Trophoblast cell (in vitro differentiated cells and primary cell): ENCODE results near the gene DNASE1L2.

Experiments used
- DNase-seq, 2 donors: peaks; one replicate each; pipeline ENCODE4 v3.0.0-alpha.2; 2016
- H2AFZ ChIP-seq: 2 replicates; pipeline ENCODE4 v1.6.1; 2013; ENCODE audit warnings: low read length, moderate library complexity, mild to moderate bottlenecking; ENCODE audit not compliant: insufficient read depth, poor library complexity
- H2AK5ac ChIP-seq: 2 replicates; pipeline ENCODE4 v1.6.1; 2013; ENCODE audit warnings: mild to moderate bottlenecking, low read length
- H2BK120ac ChIP-seq: 2 replicates; pipeline ENCODE4 v1.6.1; 2013; ENCODE audit warnings: low read length, mild to moderate bottlenecking, moderate library complexity; ENCODE audit not compliant: insufficient read depth, poor library complexity
- H2BK12ac ChIP-seq: 2 replicates; pipeline ENCODE4 v1.6.1; 2013; ENCODE audit warnings: mild to moderate bottlenecking, low read length, moderate library complexity
- H2BK5ac ChIP-seq: 2 replicates; pipeline ENCODE4 v1.6.1; 2013; ENCODE audit warnings: low read length, low read depth, moderate library complexity, mild to moderate bottlenecking; ENCODE audit not compliant: poor library complexity
- H3K14ac ChIP-seq: 2 replicates; pipeline ENCODE4 v1.6.1; 2013; ENCODE audit warnings: mild to moderate bottlenecking, low read length
- H3K18ac ChIP-seq: 2 replicates; pipeline ENCODE4 v1.6.1; 2013; ENCODE audit warnings: mild to moderate bottlenecking, low read length
- H3K23ac ChIP-seq: 2 replicates; pipeline ENCODE4 v1.6.1; 2013; ENCODE audit warnings: low read length
- H3K27ac ChIP-seq: 2 replicates; pipeline ENCODE4 v1.5.1; 2013; ENCODE audit warnings: low read depth, mild to moderate bottlenecking, inconsistent platforms, low read length, moderate library complexity
- H3K27me3 ChIP-seq: 2 replicates; pipeline ENCODE4 v1.6.1; 2013; ENCODE audit warnings: inconsistent platforms, mild to moderate bottlenecking, low read length, moderate library complexity; ENCODE audit not compliant: insufficient read depth
- H3K36me3 ChIP-seq, 2 experiments: 1 replicate in 1 of 2; 2 replicates in 1 of 2; pipeline ENCODE4 v1.6.1; 2013; ENCODE audit warnings: low read length in 2 of 2, mild to moderate bottlenecking in 2 of 2, moderate library complexity in 1 of 2; ENCODE audit not compliant: insufficient read depth in 2 of 2, control insufficient read depth in 1 of 2
- H3K4ac ChIP-seq: 2 replicates; pipeline ENCODE4 v1.6.1; 2013; ENCODE audit warnings: low read depth, mild to moderate bottlenecking, low read length, moderate library complexity
- H3K4me1 ChIP-seq, 2 experiments: 1 replicate in 1 of 2; 2 replicates in 1 of 2; pipeline ENCODE4 v1.6.1; 2013; ENCODE audit warnings: low read length in 2 of 2, mild to moderate bottlenecking in 2 of 2, moderate library complexity in 1 of 2; ENCODE audit not compliant: insufficient read depth in 2 of 2, control insufficient read depth in 1 of 2
- H3K4me2 ChIP-seq: 2 replicates; pipeline ENCODE4 v1.6.1; 2013; ENCODE audit warnings: inconsistent platforms, mild to moderate bottlenecking, low read length, moderate library complexity
- H3K4me3 ChIP-seq: 2 replicates; pipeline ENCODE4 v1.5.1; 2013; ENCODE audit warnings: mild to moderate bottlenecking, low read depth, low read length, inconsistent platforms
- H3K79me1 ChIP-seq: one replicate; pipeline ENCODE4 v1.6.1; 2013; ENCODE audit warnings: low read length
- H3K79me2 ChIP-seq: 2 replicates; pipeline ENCODE4 v1.6.1; 2013; ENCODE audit warnings: low read length, mild to moderate bottlenecking; ENCODE audit not compliant: control insufficient read depth, insufficient read depth, poor library complexity
- H3K9ac ChIP-seq: 2 replicates; pipeline ENCODE4 v1.6.1; 2013; ENCODE audit warnings: mild to moderate bottlenecking, low read length
- H3K9me3 ChIP-seq: 2 replicates; pipeline ENCODE4 v1.6.1; 2013; ENCODE audit warnings: low read depth, mild to moderate bottlenecking, control low read depth, inconsistent platforms, low read length; ENCODE audit not compliant: insufficient read depth
- H4K12ac ChIP-seq: 2 replicates; pipeline ENCODE4 v1.6.1; 2013; ENCODE audit warnings: low read depth, mild to moderate bottlenecking, low read length, moderate library complexity
- H4K8ac ChIP-seq: 2 replicates; pipeline ENCODE4 v1.6.1; 2013; ENCODE audit warnings: low read depth, mild to moderate bottlenecking, low read length, moderate library complexity
- H4K91ac ChIP-seq: one replicate; pipeline ENCODE4 v1.6.1; 2013; ENCODE audit warnings: low read depth, mild to moderate bottlenecking, low read length, moderate library complexity
- WGBS: extraction: QIAGEN DNeasy Blood & Tissue Kit; methylation state at CpG from one replicate; pipeline ENCODE4 v1.1.7; 2013; ENCODE audit warnings: missing lambda C conversion rate; ENCODE audit not compliant: insufficient read length, insufficient coverage; ENCODE audit errors: extremely low coverage; 5-methylcytosine and 5-hydroxymethylcytosine counted together

DNASE1L2 gene

DNA sequence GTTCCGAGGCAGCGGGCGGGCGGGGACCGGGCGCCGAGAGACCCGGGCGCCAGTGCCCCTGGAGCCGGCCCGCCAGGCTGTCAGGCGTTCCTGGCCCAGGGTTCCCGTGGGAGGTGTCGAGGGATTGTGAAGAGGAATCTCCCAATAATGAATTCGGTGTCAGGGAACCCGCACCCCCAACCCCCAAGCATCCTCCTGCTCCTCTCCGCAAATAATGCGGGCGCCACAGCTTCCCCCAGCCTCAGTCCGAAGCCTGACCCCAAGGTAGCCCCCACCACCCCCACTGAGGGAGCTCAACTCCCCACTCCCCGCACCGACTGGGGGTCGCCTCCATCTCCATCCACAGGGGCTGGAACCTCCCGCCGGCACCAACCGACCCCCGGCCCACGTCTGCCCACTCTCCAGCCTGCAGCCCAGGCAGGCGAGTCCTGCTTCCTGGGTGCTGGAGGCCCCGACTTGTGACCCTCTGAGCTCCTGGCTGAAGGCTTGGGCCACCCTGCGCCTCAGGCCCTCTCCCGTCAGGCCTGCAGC lies 39.2 kb upstream of the DNASE1L2 start:
- Histone ChIP-seq H2BK12ac (no peak overlapping the region), H3K27me3 (peaks cover 30% of the 10 kb centered on the region), H3K9ac (no peak overlapping the region), H3K23ac (no peak overlapping the region), H3K18ac (no peak overlapping the region), H3K36me3 (no peaks in the 10 kb centered on the region), H2BK5ac (no peak overlapping the region), H3K79me1 (no peaks in the 10 kb centered on the region), H2AFZ (peak overlapping the region; percentile 27), H2BK120ac (no peak overlapping the region), H3K79me2 (no peaks in the 10 kb centered on the region), H3K27ac (no peak overlapping the region), H2AK5ac (no peak overlapping the region), H3K9me3 (peaks cover 3% of the 10 kb centered on the region), H3K4me3 (no peak overlapping the region), H4K8ac (no peak overlapping the region), H4K91ac (no peak overlapping the region), H3K4ac (no peak overlapping the region), H4K12ac (no peak overlapping the region), H3K14ac (no peak overlapping the region), H3K4me1 (no peaks in the 10 kb centered on the region), H3K4me2 (peak overlapping the region; percentile 67)
- DNase-seq = no peak
- WGBS = no CpG with 5 or more reads among the region's 32 CpGs

DNA sequence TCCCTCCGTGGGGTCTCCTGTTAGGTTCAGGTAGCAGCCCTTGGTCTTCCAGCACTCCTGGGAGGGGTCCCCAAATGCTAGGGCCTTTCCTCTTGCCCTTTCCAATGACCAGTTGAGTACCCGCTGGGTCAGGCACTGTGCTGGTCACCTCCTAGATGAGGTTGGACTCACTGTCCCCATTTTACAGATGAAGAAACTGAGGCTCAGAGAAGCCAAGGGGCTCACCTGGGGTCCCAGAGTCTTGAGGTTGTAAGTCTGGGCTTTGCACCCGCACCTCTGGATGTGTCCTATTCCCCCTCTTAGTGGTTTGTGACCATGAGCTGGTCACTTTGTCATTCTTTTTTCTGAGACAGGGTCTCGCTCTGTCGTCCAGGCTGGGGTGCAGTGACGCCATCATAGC lies 38.5 kb upstream of the DNASE1L2 start:
- H3K4me3 ChIP-seq = no peak overlapping the region
- no peak overlapping the region for H3K23ac ChIP-seq
- H2AK5ac ChIP-seq = no peak overlapping the region
- no peaks in the 10 kb centered on the region for H3K79me2 ChIP-seq
- no CpG with 5 or more reads among the region's 6 CpGs for WGBS
- no peak overlapping the region for H3K4ac ChIP-seq
- no peaks in the 10 kb centered on the region for H3K36me3 ChIP-seq
- H3K9ac ChIP-seq = no peak overlapping the region
- no peak for DNase-seq
- H3K4me2 ChIP-seq = no peak overlapping the region
- H3K14ac ChIP-seq = no peak overlapping the region
- no peak overlapping the region for H3K18ac ChIP-seq
- no peak overlapping the region for H3K27ac ChIP-seq
- H2AFZ ChIP-seq = no peak overlapping the region
- H4K12ac ChIP-seq = no peak overlapping the region
- H4K8ac ChIP-seq = no peak overlapping the region
- H3K9me3 ChIP-seq = peaks cover 3% of the 10 kb centered on the region
- H4K91ac ChIP-seq = no peak overlapping the region
- H3K79me1 ChIP-seq = no peaks in the 10 kb centered on the region
- H2BK120ac ChIP-seq = no peak overlapping the region
- no peaks in the 10 kb centered on the region for H3K4me1 ChIP-seq
- no peak overlapping the region for H2BK12ac ChIP-seq
- H2BK5ac ChIP-seq = no peak overlapping the region
- H3K27me3 ChIP-seq = peaks cover 30% of the 10 kb centered on the region

DNA sequence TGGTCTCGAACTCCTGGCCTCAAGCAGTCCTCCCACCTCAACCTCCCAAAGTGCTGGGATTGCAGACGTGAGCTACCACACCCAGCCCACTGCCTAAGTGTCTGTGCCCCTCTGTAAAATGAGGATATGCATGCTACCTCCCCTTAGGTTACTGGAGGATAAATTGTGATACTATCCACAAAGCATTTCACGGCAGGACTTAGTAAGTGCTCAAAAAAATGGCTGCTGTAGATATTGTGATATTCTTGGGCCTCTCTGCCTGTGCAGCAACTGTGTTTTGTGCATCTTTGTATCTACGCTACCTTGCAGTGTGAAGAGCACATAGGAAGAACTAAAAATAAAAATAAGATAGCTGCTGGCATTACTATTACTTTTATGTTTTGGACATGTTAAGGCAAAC lies 38.0 kb upstream of the DNASE1L2 start:
- Histone ChIP-seq H3K4ac (no peak overlapping the region), H3K14ac (no peak overlapping the region), H4K91ac (no peak overlapping the region), H2AK5ac (no peak overlapping the region), H2AFZ (no peak overlapping the region), H3K27me3 (peaks cover 30% of the 10 kb centered on the region), H3K4me3 (no peak overlapping the region), H3K4me1 (no peaks in the 10 kb centered on the region), H3K79me1 (no peaks in the 10 kb centered on the region), H3K9ac (no peak overlapping the region), H3K27ac (no peak overlapping the region), H3K9me3 (peaks cover 3% of the 10 kb centered on the region), H4K12ac (no peak overlapping the region), H4K8ac (no peak overlapping the region), H3K36me3 (no peaks in the 10 kb centered on the region), H3K79me2 (no peaks in the 10 kb centered on the region), H2BK120ac (no peak overlapping the region), H3K18ac (no peak overlapping the region), H2BK12ac (no peak overlapping the region), H3K23ac (no peak overlapping the region), H2BK5ac (no peak overlapping the region), H3K4me2 (no peak overlapping the region)
- no CpG with 5 or more reads among the region's 4 CpGs for WGBS
- DNase-seq = no peak

DNA sequence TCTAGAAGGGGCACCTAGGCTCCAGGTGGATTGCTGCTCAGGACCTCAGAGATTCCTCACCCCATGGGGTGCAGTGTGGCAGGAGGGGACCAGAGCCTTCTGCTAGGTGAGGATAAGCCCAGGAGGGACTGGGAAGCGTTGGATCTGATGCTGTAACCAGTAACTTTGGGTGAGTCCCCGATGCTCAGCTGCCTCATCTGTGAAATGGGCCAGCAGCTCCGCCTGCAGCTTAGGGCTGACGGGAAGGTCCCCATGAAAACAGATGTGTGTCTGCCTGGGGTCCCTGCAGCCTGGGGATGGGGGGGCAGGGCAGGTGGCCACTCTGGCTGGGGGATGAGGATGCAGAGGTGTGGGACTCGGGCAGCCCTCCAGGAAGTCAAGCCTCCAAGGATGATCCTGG lies 37.1 kb upstream of the DNASE1L2 start:
- Histone ChIP-seq H3K79me2 (no peaks in the 10 kb centered on the region), H3K27ac (no peak overlapping the region), H3K4ac (no peak overlapping the region), H3K18ac (no peak overlapping the region), H3K4me2 (no peak overlapping the region), H2AFZ (no peak overlapping the region), H3K23ac (no peak overlapping the region), H3K9me3 (peaks cover 3% of the 10 kb centered on the region), H3K4me1 (no peaks in the 10 kb centered on the region), H3K36me3 (no peaks in the 10 kb centered on the region), H4K91ac (no peak overlapping the region), H2AK5ac (no peak overlapping the region), H2BK5ac (no peak overlapping the region), H4K12ac (no peak overlapping the region), H3K14ac (no peak overlapping the region), H2BK120ac (no peak overlapping the region), H3K4me3 (no peak overlapping the region), H4K8ac (no peak overlapping the region), H3K9ac (no peak overlapping the region), H3K27me3 (peaks cover 30% of the 10 kb centered on the region), H2BK12ac (no peak overlapping the region), H3K79me1 (no peaks in the 10 kb centered on the region)
- no peak for DNase-seq
- WGBS = no CpG with 5 or more reads among the region's 5 CpGs
